HG02970 (cell line): Measurements from ENCODE around the gene LRFN3.
"Not testable (repeated sequence)": the region's sequence is repeated elsewhere in the genome, so short reads cannot be mapped to it uniquely, and the experiment has no call there.

ENCODE experiments used
- ATAC-seq: cut with Tn5 transposase; IDR thresholded peaks from one replicate; pipeline ENCODE4 v1.9.1; 2021; ENCODE audit warnings: mild to moderate bottlenecking, moderate library complexity, moderate number of reproducible peaks; ENCODE audit not compliant: unreplicated experiment, low FRiP score

The LRFN3 gene

GRCh38 chr19:35935911-35936737 lies at the start of gene LRFN3:
Gene LRFN3 (plus strand): TSS chr19:35936374. CDS start chr19:35939426, 3,052 bp downstream.
- no peak for ATAC-seq

- ATAC-seq = no peak
Measured at GRCh38 chr19:35887197-35887596, 49.0 kb upstream of the LRFN3 start.

GRCh38 chr19:35888398-35888797 lies 47.8 kb upstream of the LRFN3 start:
- no peak for ATAC-seq

- no peak for ATAC-seq
Measured at GRCh38 chr19:35889370-35890112, 46.6 kb upstream of the LRFN3 start.

GRCh38 chr19:35890113-35890650 lies 46.0 kb upstream of the LRFN3 start:
- ATAC-seq = no peak

- not testable (repeated sequence) for ATAC-seq
Measured at GRCh38 chr19:35891819-35892218, 44.4 kb upstream of the LRFN3 start.

- ATAC-seq = no peak
Measured at GRCh38 chr19:35894342-35894741, 41.8 kb upstream of the LRFN3 start.

GRCh38 chr19:35895911-35896642 lies 40.1 kb upstream of the LRFN3 start:
- ATAC-seq = no peak

GRCh38 chr19:35896643-35897040 lies 39.5 kb upstream of the LRFN3 start:
- no peak for ATAC-seq

- ATAC-seq = no peak
Measured at GRCh38 chr19:35897706-35898451, 38.3 kb upstream of the LRFN3 start.

- no peak for ATAC-seq
Measured at GRCh38 chr19:35898499-35898809, 37.7 kb upstream of the LRFN3 start.

GRCh38 chr19:35899547-35900214 lies 36.5 kb upstream of the LRFN3 start:
- ATAC-seq = peak; percentile 40

- no peak for ATAC-seq
Measured at GRCh38 chr19:35901055-35901644, 35.0 kb upstream of the LRFN3 start.

- ATAC-seq = no peak
Measured at GRCh38 chr19:35901854-35902661, 34.1 kb upstream of the LRFN3 start, which contains the start of gene HCST. Gene HCST (plus strand): TSS chr19:35902529. CDS start chr19:35902594, 65 bp downstream.

GRCh38 chr19:35902870-35903475 lies 33.2 kb upstream of the LRFN3 start:
- no peak for ATAC-seq

- ATAC-seq = peak; percentile 32
Measured at GRCh38 chr19:35903550-35904179, 32.5 kb upstream of the LRFN3 start.

GRCh38 chr19:35904311-35905068 lies 31.7 kb upstream of the LRFN3 start:
- no peak for ATAC-seq
